NOMO-1 treated with DMSO at 0.1 percent for 48 hours (cell line): ENCODE data around the gene PIGL.
"Not testable (repeated sequence)": the region's sequence is repeated elsewhere in the genome, so short reads cannot be mapped to it uniquely, and the experiment has no call there.

Experiments used
- DNase-seq: peaks from one replicate; lab custom pipeline; 2025; ENCODE audit not compliant: unreplicated experiment; lab: John Stamatoyannopoulos, UW

PIGL gene

DNA sequence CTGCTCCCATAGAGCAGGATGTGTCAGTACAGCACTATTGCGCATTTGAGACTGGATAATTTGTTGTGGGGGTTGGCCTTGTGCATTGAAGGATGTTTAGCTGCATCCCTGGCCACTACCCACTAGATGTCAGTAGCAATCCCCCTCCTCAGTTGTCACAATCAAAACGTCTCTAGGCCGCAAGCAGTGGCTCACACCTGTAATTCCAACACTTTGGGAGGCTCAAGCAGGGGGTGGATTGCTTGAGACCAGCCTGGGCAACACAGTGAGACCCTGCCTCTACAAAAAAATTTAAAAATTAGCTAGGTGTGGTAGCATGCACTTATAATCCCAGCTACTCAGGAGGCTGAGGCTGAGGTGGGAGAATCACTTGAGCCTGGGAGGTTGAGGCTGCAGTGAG, 87.8 kb downstream of the PIGL start:
- peak; percentile 19 for DNase-seq

DNA sequence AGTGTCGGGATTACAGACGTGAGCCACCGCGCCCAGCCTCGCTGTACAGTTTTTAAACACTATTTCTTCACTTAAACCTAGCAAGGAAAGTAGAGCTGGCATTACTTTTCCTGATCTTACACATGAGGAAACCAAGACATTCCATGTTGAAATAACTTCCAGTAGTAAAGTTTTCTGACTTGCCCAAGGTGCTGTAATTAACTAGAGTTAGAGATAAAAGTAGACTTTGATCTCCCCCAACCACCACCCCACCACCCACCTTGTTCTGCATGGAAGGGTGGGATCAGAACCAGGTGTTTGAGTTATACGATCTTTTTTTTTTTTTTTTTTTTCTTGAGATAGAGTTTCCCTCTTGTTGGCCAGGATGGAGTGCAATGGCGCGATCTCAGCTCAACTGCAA, 89.2 kb downstream of the PIGL start:
- DNase-seq, result no peak

DNA sequence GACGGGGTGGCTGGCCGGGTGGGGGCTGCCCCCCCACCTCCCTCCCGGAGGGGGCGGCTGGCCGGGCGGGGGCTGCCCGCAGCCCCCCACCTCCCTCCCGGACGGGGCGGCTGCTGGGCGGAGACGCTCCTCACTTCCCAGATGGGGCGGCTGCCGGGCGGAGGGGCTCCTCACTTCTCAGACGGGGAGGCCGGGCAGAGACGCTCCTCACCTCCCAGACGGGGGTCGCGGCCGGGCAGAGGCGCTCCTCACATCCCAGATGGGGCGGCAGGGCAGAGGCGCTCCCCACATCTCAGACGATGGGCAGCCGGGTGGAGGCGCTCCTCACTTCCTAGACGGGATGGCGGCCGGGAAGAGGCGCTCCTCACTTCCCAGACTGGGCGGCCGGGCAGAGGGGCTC, 95.1 kb downstream of the PIGL start:
- DNase-seq, result not testable (repeated sequence)

- no peak for DNase-seq
These were observed 96.4 kb downstream of the PIGL start for GRCh38 chr17:16313139-16314090.

GRCh38 chr17:16314189-16314588, 97.2 kb downstream of the PIGL start:
- no peak for DNase-seq

GRCh38 chr17:16314859-16315258, 97.8 kb downstream of the PIGL start:
- no peak for DNase-seq

DNA sequence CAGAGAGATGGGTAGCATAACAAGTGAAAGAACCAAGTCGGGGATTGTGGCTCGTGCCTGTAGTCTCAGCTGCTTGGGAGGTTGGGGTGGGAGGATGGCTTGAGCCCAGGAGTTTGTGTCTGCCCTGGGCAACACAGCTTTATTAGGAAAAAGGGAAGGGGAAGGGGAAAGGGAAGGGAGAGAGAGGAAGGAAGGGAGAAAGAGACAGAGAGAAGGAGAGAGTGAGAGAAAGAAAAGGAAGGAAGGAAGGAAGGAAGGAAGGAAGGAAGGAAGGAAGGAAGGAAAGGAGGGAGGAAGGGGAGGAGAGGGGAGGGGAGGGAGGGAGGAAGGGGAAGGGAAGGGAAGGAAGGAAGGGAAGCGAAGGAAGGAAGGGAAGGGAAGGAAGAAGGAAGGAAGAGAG, 103.0 kb downstream of the PIGL start:
- no peak for DNase-seq

DNA sequence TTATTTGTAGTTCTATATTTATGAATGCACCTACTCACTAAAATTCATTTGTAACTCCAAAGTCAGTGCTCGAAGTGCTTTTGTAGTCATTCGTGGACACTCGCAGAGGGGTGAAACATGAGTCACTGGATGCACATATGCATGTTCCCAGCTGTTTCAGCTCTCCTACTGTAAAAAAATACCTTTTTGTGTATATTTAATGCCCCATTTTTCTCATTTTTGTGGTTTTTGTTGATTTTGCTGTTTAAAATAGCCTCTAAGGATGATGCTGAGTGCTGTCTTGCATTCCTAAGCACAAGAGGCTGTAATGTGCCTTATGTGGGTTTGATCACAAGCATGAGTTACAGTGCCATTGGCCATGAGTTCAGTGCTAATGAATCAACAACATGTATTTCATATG, 105.6 kb downstream of the PIGL start:
- no peak for DNase-seq

- no peak for DNase-seq
These were observed 109.0 kb downstream of the PIGL start for GRCh38 chr17:16325964-16326363.

DNA sequence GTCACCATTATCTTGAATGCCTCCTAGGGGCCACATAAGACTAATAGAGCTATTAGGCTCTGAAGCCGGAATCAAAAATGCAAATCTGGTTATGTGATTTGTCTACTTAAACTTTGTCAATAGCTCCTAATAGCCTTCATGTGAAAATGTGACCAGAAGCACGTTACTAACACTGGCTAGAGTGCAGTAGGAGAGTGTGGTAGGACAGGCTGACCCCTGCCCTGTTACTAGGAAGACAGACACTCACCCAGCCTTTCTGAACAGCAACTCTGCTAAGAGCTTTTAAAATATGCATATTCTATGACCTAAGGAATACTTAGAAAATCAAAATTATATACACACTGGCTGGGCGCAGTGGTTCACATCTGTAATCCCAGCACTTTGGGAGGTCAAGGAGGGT, 110.0 kb downstream of the PIGL start:
- no peak for DNase-seq

GRCh38 chr17:16328997-16329396, 112.0 kb downstream of the PIGL start:
- DNase-seq, result no peak

GRCh38 chr17:16329519-16330271, 112.7 kb downstream of the PIGL start:
- DNase-seq, result peak; percentile 59

DNA sequence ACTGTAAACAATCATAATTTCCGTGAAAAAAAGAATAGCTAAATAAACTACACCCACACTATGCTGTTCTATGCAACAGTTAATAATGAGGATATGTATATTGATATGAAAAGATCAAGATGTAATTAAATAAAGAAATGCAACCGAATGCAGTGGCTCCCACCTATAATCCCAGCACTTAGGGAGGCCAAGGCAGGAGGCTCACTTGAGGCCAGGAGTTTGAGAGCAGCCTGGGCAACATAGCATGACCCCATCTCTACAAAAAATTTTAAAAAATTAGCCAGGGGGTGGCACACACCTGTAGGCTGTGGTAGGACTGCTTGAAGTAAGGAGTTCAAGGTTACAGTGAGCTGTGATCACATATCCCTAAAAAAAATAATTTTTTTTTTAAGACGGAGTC, 121.4 kb downstream of the PIGL start:
- DNase-seq, result no peak

GRCh38 chr17:16339402-16339801, 122.4 kb downstream of the PIGL start:
- DNase-seq, result no peak

DNA sequence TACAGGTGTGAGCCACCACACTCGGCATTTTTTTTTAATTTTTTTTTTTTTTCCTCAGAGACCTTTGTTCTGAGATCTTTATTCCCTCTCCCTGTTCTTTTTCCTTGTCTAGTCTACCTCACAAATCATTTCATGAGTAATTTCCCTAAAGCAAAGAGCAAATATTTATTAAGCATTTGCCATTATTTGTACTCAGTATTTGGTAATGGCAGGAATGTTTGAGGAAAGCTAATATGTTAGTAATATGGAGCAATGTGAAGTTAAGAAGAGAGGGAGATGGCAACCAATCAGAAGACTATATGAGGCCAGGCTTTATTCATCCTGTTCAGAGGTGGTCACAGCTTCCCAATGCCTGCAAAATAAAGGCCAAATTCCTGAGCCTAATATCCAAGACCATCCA, 122.9 kb downstream of the PIGL start:
- no peak for DNase-seq

GRCh38 chr17:16342979-16343378, 126.0 kb downstream of the PIGL start:
- no peak for DNase-seq

- DNase-seq, result no peak
These were observed 126.6 kb downstream of the PIGL start for GRCh38 chr17:16343569-16343968.

GRCh38 chr17:16345565-16345964, 128.6 kb downstream of the PIGL start:
- no peak for DNase-seq

DNA sequence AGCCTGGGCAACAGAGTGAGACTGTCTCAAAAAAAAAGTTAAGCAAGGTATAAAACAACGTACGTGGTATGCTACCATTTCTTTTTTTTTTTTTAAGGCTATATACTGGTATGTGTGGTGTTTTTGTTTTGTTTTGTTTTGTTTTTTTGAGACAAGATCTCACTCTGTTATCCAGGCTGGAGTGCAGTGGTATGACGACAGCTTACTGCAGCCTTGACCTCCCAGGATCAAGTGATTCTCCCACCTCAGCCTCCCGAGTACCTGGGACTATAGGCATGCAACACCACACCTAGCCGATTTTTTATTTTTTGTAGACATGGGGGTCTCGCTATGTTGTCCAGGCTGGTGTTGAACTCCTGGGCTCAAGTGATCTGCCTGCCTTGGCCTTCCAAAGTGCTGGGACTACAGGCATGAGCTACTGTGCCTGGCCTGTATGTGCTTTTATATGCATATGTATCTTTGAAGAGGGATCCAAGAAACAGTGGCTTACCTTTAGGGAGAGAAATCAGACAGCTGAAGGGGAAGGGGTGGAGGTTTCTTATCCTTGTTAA, 129.8 kb downstream of the PIGL start:
- no peak for DNase-seq

- DNase-seq, result no peak
These were observed 131.6 kb downstream of the PIGL start for GRCh38 chr17:16348586-16348985.

- DNase-seq, result no peak
These were observed 132.4 kb downstream of the PIGL start for GRCh38 chr17:16349431-16349830.

- DNase-seq, result no peak
These were observed 134.8 kb downstream of the PIGL start for GRCh38 chr17:16351831-16352230.
